Medulla oblongata (tissue), 1 donor: ENCODE measurements around the gene ST6GALNAC2.

Source experiments
- DNase-seq: peaks from one replicate; pipeline ENCODE4 v3.0.0-alpha.2; 2015; ENCODE audit errors: extremely low spot score

The ST6GALNAC2 gene

GRCh38 chr17:76556765-76557367 lies 28.8 kb downstream of the ST6GALNAC2 start:
- DNase-seq, result no peak

GRCh38 chr17:76554131-76554530 lies 31.5 kb downstream of the ST6GALNAC2 start:
- DNase-seq, result peak; percentile 81

GRCh38 chr17:76553178-76553908 lies 32.3 kb downstream of the ST6GALNAC2 start:
- DNase-seq, result no peak

GRCh38 chr17:76551685-76552084 lies 34.0 kb downstream of the ST6GALNAC2 start:
- no peak for DNase-seq

GRCh38 chr17:76550712-76551615 lies 34.7 kb downstream of the ST6GALNAC2 start:
- DNase-seq, result no peak

- DNase-seq, result no peak
Observed at GRCh38 chr17:76549539-76549938, 36.1 kb downstream of the ST6GALNAC2 start.

GRCh38 chr17:76549215-76549518 lies 36.5 kb downstream of the ST6GALNAC2 start:
- no peak for DNase-seq

- no peak for DNase-seq
Observed at GRCh38 chr17:76548378-76549214, 37.1 kb downstream of the ST6GALNAC2 start.

GRCh38 chr17:76547642-76548202 lies 37.9 kb downstream of the ST6GALNAC2 start:
- DNase-seq, result no peak

- peak; percentile 88 for DNase-seq
Observed at GRCh38 chr17:76547183-76547641, 38.4 kb downstream of the ST6GALNAC2 start.

GRCh38 chr17:76546556-76547182 lies 39.0 kb downstream of the ST6GALNAC2 start:
- no peak for DNase-seq

- DNase-seq, result peak; percentile 44
Observed at GRCh38 chr17:76545918-76546555, 39.6 kb downstream of the ST6GALNAC2 start.

GRCh38 chr17:76544546-76545365 lies 40.9 kb downstream of the ST6GALNAC2 start:
- DNase-seq, result peak; percentile 58

GRCh38 chr17:76543826-76544545 lies 41.7 kb downstream of the ST6GALNAC2 start:
- DNase-seq, result peak; percentile 60

- DNase-seq, result no peak
Observed at GRCh38 chr17:76543482-76543825, 42.2 kb downstream of the ST6GALNAC2 start.

GRCh38 chr17:76542984-76543383 lies 42.7 kb downstream of the ST6GALNAC2 start:
- no peak for DNase-seq

- DNase-seq, result no peak
Observed at GRCh38 chr17:76542566-76542971, 43.1 kb downstream of the ST6GALNAC2 start.

GRCh38 chr17:76541739-76542454 lies 43.8 kb downstream of the ST6GALNAC2 start:
- no peak for DNase-seq
